Coronary artery (tissue), 2 donors: Measurements from ENCODE around the gene RAB31.
A peak's percentile ranks its signal among the peaks of the same experiment; 100 is the strongest.

ENCODE experiments used
- DNase-seq: peaks from one replicate; pipeline ENCODE4 v3.0.0-alpha.2; 2017; ENCODE audit warnings: low spot score
- H3K27ac ChIP-seq, 2 donors: fragments of 200-600 bp; sonication (generic); one replicate each; pipeline ENCODE4 v1.5.1; 2016 to 2019
- H3K4me3 ChIP-seq: fragments of 200-600 bp; sonication (generic); 2 replicates; pipeline ENCODE4 v1.5.1; 2016; ENCODE audit warnings: mild to moderate bottlenecking, moderate library complexity
- CTCF ChIP-seq: fragments of 200-600 bp; sonication (generic); IDR thresholded peaks from one replicate; pipeline ENCODE4 v1.5.1; 2019; ENCODE audit warnings: antibody characterized with exemption

Gene RAB31

GRCh38 chr18:9846162-9846925 lies 138.2 kb downstream of the RAB31 start:
- peak overlapping the region; percentile 8 for H3K4me3 ChIP-seq
- no peak for TF ChIP-seq CTCF
- peak overlapping the region in 1 of 2 donors; percentile 16 for H3K27ac ChIP-seq
- DNase-seq = no peak

- DNase-seq = no peak
- Histone ChIP-seq H3K27ac (no peak overlapping the region), H3K4me3 (no peak overlapping the region)
- TF ChIP-seq CTCF = no peak
Observed at GRCh38 chr18:9848170-9848879, 140.2 kb downstream of the RAB31 start.

GRCh38 chr18:9849407-9850283 lies 141.5 kb downstream of the RAB31 start:
- TF ChIP-seq CTCF = no peak
- Histone ChIP-seq H3K27ac (peak overlapping the region in 1 of 2 donors; percentile 63), H3K4me3 (no peak overlapping the region)
- DNase-seq = no peak

- Histone ChIP-seq H3K27ac (peak overlapping the region in 1 of 2 donors; percentile 10), H3K4me3 (no peak overlapping the region)
- no peak for DNase-seq
- TF ChIP-seq CTCF = no peak
Observed at GRCh38 chr18:9850309-9850708, 142.2 kb downstream of the RAB31 start.

DNA sequence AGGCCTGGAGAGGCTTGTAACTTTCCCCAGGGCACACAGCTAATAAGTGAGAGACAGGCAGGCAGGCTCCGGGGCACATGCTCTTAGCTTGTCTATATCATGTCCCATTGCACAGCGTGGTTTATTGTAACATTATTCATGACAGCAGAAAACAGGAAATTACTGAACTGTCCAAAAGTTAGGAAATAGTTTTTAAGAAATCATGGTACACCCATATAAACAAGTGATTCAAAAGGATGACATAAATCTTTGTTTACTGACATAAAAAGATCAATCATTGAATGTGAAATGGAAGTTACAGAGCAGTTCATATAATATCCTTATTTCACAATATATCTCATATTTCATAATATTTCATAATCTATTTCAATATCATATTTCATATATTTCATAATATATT lies 143.4 kb downstream of the RAB31 start:
- Histone ChIP-seq H3K4me3 (no peak overlapping the region), H3K27ac (no peak overlapping the region)
- no peak for TF ChIP-seq CTCF
- DNase-seq = no peak

- H3K27ac ChIP-seq = no peak overlapping the region
Observed at GRCh38 chr18:9852266-9853081, 144.4 kb downstream of the RAB31 start.

More at GRCh38 chr18:9852266-9853081, 144.4 kb downstream of the RAB31 start:
- no peak for DNase-seq
- H3K4me3 ChIP-seq = no peak overlapping the region
- no peak for TF ChIP-seq CTCF
